ENCODE data around the gene FAF1. TPM values are rescaled to one million over a fixed set of nuclear protein-coding genes. Genes with fewer than 3 reads are reported as not detected.
"Not testable (repeated sequence)": the region's sequence is repeated elsewhere in the genome, so short reads cannot be mapped to it uniquely, and the experiment has no call there.

Gene FAF1
- total RNA-seq, 4 donors from 2014 or later = 60.4 to 89.0 (median 67.8) TPM

DNA sequence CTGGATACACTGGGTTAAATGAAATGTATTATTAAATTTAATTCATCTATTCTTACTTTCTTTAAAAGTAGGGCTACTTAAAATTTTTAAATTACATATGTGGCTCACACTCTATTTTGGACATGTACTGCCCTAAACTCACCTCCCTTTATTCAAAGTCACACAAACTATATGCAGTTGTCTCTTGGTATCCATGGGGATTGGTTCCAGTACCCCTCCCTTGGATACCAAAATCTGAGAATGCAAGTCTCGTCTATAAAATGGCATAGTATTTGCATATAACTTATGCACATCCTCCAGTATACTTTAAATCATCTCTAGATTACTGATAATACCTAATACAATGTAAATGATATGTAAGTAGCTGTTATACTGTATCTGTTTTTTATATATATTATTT lies 57.6 kb downstream of the FAF1 start:
- Histone ChIP-seq H3K9me3 (no peaks in the 10 kb centered on the region), H3K27me3 (no peaks in the 10 kb centered on the region), H3K4me1 (no peaks in the 10 kb centered on the region), H3K4me3 (no peak overlapping the region), H3K36me3 (no peaks in the 10 kb centered on the region), H3K27ac (no peak overlapping the region)
- WGBS, 2 donors (ENCODE audit: low coverage in 1 of 2) = 89 to 93% methylated on average over 1 of the region's 1 CpG
- TF ChIP-seq POLR2AphosphoS5 (IDR thresholded peaks at IDR 0.05) (no peak), EP300 (IDR thresholded peaks at IDR 0.05) (no peak), POLR2A (IDR thresholded peaks at IDR 0.05) (no peak)
- TF ChIP-seq, protein P1, sequence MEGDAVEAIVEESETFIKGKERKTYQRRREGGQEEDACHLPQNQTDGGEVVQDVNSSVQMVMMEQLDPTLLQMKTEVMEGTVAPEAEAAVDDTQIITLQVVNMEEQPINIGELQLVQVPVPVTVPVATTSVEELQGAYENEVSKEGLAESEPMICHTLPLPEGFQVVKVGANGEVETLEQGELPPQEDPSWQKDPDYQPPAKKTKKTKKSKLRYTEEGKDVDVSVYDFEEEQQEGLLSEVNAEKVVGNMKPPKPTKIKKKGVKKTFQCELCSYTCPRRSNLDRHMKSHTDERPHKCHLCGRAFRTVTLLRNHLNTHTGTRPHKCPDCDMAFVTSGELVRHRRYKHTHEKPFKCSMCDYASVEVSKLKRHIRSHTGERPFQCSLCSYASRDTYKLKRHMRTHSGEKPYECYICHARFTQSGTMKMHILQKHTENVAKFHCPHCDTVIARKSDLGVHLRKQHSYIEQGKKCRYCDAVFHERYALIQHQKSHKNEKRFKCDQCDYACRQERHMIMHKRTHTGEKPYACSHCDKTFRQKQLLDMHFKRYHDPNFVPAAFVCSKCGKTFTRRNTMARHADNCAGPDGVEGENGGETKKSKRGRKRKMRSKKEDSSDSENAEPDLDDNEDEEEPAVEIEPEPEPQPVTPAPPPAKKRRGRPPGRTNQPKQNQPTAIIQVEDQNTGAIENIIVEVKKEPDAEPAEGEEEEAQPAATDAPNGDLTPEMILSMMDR (IDR thresholded peaks at IDR 0.05) = no peak
- ATAC-seq = no peak

DNA sequence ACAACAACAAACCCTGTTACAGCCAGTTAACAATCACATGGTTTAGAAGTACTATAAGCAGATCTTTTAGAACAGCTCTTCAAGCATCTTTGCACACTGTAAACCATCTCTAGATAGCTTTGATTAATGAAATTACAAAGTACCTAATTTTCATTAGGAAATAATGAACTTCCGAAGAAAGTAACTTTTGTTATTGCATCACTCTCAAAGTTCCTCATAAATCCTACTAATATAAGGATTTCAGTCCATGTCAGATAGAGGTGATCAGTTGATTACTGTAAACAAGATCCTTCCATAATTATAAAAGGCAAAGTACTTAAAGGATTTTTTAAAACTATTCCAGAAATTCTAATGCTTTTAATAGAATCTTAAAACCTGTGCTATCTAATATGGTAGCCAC lies 58.2 kb downstream of the FAF1 start:
- no peaks in the 10 kb centered on the region for H3K9me3 ChIP-seq
- no peaks in the 10 kb centered on the region for H3K27me3 ChIP-seq
- no peak overlapping the region for H3K4me3 ChIP-seq
- ATAC-seq = no peak
- no peaks in the 10 kb centered on the region for H3K4me1 ChIP-seq
- TF ChIP-seq POLR2AphosphoS5 (IDR thresholded peaks at IDR 0.05) (no peak), POLR2A (IDR thresholded peaks at IDR 0.05) (no peak), EP300 (IDR thresholded peaks at IDR 0.05) (no peak)
- TF ChIP-seq, protein P1 (IDR thresholded peaks at IDR 0.05) = no peak
- H3K36me3 ChIP-seq = no peaks in the 10 kb centered on the region
- 0 to 4% methylated on average over 1 of the region's 1 CpG for WGBS, 2 donors (ENCODE audit: low coverage in 1 of 2)
- no peak overlapping the region for H3K27ac ChIP-seq

DNA sequence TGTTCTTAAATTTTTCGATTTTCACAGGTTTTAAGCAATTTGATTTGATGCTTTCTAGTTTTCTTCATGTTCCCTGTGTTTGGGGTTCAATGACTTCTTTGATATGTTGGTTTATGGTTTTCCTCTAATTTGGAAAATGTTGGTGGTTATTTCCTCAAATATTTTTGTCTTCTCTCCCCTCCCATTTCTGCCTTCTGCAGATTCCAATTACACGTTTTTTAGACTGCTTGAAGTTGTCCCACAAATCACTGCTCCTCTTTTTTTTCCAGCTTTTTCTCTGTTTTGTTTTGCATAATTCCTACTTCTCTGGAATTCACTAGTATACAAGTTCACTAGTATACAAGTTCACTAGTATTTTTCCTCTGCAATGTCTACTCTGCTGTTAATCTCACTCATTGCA lies 61.3 kb downstream of the FAF1 start:
- no peaks in the 10 kb centered on the region for H3K4me1 ChIP-seq
- H3K9me3 ChIP-seq = no peaks in the 10 kb centered on the region
- H3K4me3 ChIP-seq = no peak overlapping the region
- ATAC-seq = no peak
- TF ChIP-seq, protein P1 (IDR thresholded peaks at IDR 0.05) = no peak
- TF ChIP-seq EP300 (IDR thresholded peaks at IDR 0.05) (no peak), POLR2AphosphoS5 (IDR thresholded peaks at IDR 0.05) (no peak), POLR2A (IDR thresholded peaks at IDR 0.05) (no peak)
- H3K27ac ChIP-seq = no peak overlapping the region
- no peaks in the 10 kb centered on the region for H3K27me3 ChIP-seq
- WGBS, 2 donors (ENCODE audit: low coverage in 1 of 2) = 52 to 70% methylated on average over 2 of the region's 2 CpGs
- no peaks in the 10 kb centered on the region for H3K36me3 ChIP-seq

DNA sequence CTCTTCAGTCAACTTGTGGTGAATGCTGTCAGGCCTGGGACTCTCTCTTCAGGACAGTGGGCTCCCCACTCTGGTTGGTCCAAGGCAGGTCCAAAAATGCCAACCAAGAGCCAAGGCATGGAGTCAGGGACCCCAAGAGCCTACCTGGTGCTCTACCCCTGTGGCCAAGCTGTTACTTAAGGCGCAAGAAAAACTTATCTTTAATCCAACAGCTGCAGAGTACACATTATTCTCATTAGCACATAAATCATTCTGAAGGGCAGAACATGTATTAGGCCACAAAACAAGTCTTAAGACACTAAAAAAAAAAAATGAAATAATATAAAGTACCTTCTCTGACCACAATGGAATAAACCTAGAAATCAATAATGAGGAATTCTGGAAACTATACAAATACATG lies 65.7 kb downstream of the FAF1 start:
- H3K36me3 ChIP-seq = no peaks in the 10 kb centered on the region
- no peaks in the 10 kb centered on the region for H3K4me1 ChIP-seq
- 100% methylated on average over 1 of the region's 1 CpG; no CpG with 5 or more reads in 1 of the 2 donors for WGBS, 2 donors (ENCODE audit: low coverage in 1 of 2)
- H3K27ac ChIP-seq = no peak overlapping the region
- TF ChIP-seq, protein P1 (IDR thresholded peaks at IDR 0.05) = no peak
- TF ChIP-seq EP300 (IDR thresholded peaks at IDR 0.05) = no peak
- no peak for TF ChIP-seq POLR2AphosphoS5 (IDR thresholded peaks at IDR 0.05)
- TF ChIP-seq POLR2A (IDR thresholded peaks at IDR 0.05) = no peak
- H3K9me3 ChIP-seq = no peaks in the 10 kb centered on the region
- ATAC-seq = no peak
- no peak overlapping the region for H3K4me3 ChIP-seq
- no peaks in the 10 kb centered on the region for H3K27me3 ChIP-seq

DNA sequence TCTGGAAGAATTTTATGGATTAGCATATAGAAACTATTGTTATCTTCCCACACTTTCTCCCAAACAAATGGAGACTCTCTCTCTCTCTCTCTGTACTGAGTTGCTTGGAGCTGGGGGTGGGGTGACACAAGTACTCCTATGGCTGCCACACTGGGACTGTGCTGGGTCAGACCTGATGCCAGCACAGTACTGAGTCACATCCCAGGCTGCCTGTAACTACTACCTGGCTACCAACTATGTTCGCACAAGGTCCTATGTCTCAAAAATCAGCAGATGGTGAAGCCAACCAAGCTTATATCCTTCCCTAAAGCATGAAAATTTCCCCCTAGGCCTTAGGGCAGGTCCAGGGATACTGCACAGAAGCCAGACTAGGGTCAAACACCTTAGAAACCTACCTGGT lies 66.6 kb downstream of the FAF1 start:
- Histone ChIP-seq H3K27ac (no peak overlapping the region), H3K4me3 (no peak overlapping the region), H3K27me3 (no peaks in the 10 kb centered on the region), H3K9me3 (no peaks in the 10 kb centered on the region), H3K36me3 (no peaks in the 10 kb centered on the region), H3K4me1 (no peaks in the 10 kb centered on the region)
- no CpG with 5 or more reads among the region's 1 CpG for WGBS, 2 donors (ENCODE audit: low coverage in 1 of 2)
- no peak for ATAC-seq
- TF ChIP-seq, protein P1 (IDR thresholded peaks at IDR 0.05) = no peak
- TF ChIP-seq POLR2A (IDR thresholded peaks at IDR 0.05) (no peak), POLR2AphosphoS5 (IDR thresholded peaks at IDR 0.05) (no peak), EP300 (IDR thresholded peaks at IDR 0.05) (no peak)

DNA sequence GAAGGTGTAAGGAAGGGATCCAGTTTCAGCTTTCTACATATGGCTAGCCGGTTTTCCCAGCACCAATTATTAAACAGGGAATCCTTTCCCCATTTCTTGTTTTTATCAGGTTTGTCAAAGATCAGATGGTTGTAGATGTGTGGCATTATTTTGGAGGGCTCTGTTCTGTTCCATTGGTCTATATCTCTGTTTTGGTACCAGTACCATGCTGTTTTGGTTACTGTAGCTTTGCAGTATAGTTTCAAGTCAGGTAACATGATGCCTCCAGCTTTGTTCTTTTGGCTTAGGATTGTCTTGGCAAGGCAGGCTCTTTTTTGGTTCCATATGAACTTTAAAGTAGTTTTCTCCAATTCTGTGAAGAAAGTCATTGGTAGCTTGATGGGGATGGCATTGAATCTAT lies 72.5 kb downstream of the FAF1 start:
- not testable (repeated sequence) for H3K4me3 ChIP-seq, H3K36me3 ChIP-seq, H3K27me3 ChIP-seq, H3K27ac ChIP-seq, H3K4me1 ChIP-seq, ATAC-seq, H3K9me3 ChIP-seq
- 100% methylated on average over 1 of the region's 1 CpG for WGBS, 2 donors (ENCODE audit: low coverage in 1 of 2)
